GM18520 (cell line): Measurements from ENCODE around the gene PAQR4.
A peak's percentile ranks its signal among the peaks of the same experiment; 100 is the strongest.

Source experiments
- ATAC-seq: cut with Tn5 transposase; IDR thresholded peaks from one replicate; pipeline ENCODE4 v1.9.1; 2021; ENCODE audit not compliant: unreplicated experiment

Gene PAQR4

DNA sequence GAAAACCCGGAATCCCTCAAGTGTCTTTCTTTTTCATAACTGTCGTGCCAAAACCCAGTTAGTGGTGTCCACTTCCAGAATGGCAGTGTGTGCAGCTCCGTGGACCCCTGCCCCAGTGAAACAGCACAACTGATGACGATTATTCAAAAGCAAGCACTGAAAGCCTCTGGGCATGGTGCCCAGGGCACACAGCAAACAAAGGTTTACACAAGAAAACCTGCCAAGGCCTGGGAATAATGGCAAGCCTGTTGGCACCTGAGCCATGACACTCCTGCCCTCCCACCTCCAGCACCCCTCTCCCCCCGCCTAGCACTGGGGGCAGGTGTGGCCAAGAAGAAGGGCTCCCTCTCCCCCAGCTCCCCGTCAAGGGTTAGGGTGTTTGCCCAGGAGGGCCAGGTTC, 8.3 kb downstream of the PAQR4 start:
- ATAC-seq: no peak

DNA sequence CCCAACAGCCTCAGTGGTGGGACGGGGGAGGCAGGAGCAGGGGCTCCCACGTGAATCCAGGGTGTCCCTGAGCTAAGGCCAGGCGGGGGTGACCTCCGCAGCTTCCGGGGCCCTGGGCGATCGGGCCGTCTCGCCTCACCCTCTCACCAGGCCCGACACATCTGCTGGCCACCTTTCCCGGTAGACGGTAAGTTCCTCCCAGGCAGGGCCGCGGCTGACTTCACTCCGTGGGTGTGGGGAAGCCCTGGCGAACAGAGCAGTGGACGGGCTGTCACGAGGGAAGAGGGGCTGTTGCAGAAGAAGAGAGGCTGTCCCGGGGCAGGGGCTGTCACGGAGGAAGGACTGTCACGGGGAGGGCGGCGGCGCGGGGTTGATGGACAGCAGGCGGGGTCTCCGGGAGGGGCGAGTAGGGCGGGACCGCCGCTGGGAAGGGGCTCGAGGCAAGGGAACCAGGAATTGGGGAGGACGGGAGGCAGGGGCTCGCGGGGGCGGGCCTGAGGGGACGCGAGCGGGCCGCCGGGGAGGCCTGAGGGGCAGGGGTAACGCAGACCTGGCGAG, 10.6 kb downstream of the PAQR4 start:
- no peak for ATAC-seq

DNA sequence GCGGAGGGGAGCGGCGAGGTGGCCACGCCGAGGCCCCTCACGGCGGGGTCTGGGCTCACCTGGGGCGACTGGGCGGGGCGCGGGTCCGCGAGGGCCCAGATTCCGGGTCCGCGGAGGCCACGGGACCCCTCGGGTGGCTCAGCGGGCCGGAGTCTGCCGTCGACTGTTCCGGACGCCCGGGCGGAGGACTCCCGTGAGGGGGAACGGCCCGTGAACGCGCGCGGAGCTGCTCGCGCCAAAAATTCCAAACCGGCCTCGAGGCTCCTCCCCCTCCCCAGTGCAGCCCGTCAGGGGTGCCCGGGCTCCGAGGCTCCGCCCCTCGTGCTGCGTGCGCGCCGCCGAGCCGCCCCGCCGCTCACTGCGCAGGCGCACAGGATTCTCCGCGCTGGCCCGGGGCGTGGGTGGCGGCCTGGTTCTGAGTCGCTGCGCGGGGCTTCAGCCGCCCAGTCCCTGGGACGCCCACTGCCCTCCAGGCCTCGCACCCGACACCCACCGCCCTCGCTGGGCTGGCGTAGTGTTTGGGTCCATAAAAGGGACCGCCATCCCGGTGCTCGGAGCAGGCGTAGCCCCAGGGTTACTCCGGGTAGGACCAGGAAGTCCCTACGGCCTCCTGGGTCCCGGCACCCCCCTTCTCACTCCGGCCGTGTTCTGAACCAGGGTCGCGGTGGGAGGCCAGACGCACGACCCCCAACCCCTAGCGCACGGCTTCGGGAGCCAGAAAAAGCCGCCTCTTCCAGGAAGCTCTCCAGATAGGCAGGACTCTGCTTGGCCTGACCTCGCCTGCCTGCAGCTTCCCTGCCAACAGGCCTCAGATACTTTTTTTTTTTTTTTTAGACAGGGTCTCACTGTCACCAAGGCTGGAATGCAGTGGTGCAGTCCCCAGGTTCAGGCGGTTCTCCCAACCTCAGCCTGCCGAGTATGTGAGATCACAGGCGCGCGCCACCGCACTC, 11.4 kb downstream of the PAQR4 start, which contains the start of gene PKMYT1:
PKMYT1 (minus strand) TSS at position 220 of the 950 bp plus-strand sequence. CDS start 789 bp downstream, outside the sequence.
- ATAC-seq: peak; percentile 70

DNA sequence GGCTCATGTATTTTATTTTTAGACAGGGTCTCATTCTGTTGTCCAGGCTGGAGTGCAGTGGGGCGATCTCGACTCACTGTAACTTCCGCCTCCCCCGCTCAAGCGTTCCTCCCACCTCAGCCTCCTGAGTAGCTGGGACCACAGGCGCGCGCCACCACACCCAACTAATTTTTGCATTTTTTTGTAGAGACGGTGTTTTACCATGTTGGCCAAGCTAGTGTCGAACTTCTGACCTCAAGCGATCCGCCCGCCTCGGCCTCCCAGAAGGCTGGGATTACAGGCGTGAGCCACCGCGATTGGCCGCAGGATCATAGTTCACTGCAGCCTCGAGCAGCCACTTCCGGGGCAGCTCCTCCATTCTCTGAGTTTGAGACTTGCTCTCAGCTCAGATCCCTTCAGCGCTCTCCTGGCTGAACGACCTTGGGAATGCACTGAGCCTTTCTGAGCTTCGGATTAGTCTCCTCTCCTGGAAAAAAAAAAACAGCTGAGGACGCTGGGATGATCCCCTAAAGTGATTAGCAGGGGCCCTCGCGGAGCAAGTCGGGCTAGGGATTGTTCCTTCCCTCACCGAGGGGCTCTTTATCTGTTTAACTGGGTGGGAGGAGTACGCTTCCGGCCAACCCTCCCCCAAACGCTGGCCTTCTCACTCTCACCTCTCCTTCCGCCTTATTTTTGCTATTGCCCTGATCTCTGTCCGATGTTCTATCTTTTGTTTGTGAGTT, 12.2 kb downstream of the PAQR4 start:
- no peak for ATAC-seq

- ATAC-seq: no peak
Observed at GRCh38 chr16:2981899-2982250, 12.7 kb downstream of the PAQR4 start.

DNA sequence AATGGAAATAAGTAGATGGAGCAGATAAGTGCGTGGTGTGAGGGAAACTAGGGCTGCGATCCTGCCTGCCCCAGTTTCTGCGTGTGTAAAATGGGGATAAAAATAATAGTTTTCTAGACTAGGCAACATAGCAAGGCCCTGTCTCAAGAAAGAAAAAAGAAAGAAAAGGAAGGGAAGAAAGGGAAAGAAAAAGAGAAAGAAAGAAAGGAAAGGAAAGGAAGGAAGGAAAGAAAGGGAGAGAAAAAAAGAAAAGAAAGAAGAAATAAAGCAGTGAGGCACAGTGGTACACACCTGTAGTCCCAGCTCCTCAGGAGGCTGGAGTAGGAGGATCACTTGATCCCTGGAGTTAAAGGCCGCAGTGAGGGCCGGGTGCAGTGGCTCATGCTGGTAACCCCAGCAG, 13.3 kb downstream of the PAQR4 start:
- no peak for ATAC-seq

DNA sequence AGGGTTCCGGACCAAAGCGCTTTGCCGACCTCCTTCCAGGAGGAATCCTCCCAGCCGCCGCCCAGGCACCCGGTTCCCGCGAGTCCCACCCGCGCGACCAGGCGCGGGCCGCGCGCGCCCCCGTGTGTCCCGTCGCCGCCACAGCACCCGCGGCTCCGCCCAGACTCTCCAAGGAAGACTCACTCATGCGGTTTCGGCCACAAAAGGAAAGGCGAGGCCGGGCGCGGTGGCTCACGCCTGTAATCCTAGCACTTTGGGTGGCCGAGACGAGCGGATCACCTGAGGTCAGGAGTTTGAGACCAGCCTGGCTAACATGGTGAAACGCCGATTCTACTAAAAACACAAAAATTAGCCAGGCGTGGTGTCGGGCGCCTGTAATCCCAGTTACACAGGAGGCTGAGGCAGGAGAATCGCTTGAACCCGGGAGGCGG, 14.6 kb downstream of the PAQR4 start:
- ATAC-seq: no peak

DNA sequence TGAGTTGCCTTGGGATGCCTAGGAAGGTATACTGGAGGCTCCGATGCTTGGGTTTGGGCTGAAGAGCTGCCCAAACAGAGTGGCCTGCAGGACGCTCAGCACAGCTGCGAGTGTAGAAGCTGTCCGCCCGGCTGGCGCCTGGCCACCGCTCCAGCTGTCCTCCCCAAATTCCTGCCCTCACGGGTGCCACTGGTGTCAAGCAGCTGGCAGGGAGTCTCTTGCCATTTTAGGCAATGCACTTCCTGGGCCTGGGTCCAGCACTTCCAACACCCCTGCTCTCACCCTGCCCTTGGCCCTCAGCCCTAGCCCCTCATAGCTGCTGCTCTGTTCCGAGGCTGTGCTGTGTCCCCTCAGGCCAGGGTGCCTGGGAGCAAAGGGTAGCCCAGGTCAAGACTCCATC, 16.3 kb downstream of the PAQR4 start:
- no peak for ATAC-seq

- ATAC-seq: no peak
Observed at GRCh38 chr16:2985893-2986355, 16.8 kb downstream of the PAQR4 start.

DNA sequence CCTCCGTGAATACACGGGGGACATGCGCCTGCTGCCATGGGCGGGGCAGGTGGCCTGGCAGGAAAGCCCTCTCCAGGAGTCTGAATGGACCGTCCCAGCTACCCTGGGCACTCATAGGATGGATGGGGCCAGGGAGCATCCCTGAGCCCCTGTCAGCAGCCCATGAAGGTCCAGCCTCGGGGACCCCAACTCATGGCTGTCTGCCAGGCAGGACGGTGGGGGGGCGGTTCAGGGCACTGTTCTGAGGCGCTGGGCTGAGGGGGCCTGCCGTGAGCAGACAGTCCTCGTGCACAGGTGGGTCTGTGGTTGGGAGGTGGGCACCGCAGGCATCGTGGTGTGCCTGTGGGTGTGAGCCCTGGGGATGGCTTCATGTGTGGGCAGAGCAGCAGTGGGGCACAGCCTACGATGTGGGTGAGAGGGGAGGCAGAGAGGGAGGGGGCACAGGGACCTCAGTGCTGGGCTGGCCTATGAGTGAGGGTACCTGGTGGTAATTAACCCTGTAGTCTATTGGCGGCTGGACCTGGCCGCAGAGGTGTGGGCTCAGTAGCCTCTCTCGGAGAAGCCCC, 17.6 kb downstream of the PAQR4 start:
- no peak for ATAC-seq

DNA sequence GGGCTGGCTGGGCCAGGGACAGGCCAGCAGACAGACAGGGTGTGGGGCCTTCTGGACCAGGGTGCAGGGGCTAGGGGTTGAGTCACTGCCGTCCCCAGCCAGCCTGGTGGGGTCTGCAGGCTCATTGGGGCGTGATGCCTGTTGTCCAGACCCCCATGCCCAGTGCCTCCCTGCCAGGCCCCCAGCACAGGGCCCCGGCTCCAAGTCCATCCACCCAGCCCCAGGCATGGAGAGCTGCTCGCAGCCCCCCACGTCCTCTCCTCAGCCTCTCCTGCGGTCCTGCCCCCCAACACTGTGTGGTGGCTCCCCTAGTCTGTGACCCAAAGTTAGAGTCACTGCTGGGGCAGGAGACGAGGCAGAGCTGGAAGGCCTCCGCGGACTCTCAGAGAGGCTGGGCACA, 18.1 kb downstream of the PAQR4 start:
- ATAC-seq: no peak

GRCh38 chr16:2987833-2988232, 18.7 kb downstream of the PAQR4 start:
- ATAC-seq: no peak

DNA sequence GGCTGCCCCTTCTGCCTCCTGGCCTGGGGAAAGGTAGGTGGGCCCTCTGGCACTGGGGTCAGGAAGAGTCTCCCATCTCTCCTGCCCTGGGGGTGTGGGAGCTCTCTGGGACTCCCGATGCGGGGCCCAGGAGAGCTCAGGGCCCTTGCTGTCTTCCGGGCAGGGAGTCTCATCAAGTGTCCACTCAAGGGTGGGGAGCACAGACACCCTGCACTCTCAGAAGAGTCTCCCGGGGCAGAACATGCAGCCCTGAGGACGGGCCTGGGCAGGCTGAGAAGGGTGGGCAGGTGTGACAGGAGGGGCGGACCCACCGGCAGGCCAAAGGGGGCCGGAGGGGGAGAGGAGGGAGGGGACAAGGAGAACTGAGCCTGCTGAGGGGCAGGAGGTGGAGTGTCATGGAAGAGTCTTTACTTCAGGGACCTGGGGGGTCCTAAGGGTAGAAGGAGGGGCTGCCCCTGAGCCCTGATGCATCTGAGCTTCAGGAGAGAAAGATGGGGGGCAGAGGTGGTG, 19.5 kb downstream of the PAQR4 start:
- no peak for ATAC-seq

- ATAC-seq: no peak
Observed at GRCh38 chr16:2990891-2991290, 21.7 kb downstream of the PAQR4 start.

- no peak for ATAC-seq
Observed at GRCh38 chr16:2991566-2992261, 22.6 kb downstream of the PAQR4 start.

DNA sequence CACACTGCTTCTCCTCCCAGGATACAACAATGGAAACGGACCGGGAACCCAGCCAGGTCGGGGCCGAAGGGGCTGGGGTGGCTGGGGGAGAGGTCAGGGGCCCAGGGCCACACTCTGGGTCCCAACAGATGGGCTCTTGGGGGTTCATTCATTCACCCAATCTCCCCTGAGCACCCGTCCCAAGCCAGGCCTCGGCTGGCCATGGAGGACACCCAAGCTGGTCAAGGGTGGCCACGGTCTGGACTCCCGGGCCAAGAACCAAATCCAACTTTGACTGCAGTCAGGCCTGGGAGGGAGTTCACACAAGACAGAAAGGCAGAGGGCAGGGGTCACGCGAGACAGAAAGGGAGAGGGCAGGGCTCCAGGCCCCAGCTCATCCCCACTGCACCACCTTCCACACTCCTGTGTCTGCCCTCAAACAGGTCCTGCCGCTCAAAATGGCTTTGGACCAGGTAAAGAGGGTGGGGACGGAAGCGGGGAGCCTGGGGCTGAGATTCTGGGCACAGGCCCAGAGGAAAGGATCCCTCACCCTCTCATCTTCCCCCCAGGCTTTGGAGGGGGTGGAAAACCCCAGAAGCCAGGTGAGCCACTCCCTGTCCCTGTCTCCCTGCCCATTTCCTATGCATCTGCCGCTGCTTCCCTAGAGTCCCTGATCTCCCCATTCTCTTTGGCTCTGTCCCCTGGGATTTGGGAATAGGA, 23.4 kb downstream of the PAQR4 start:
- ATAC-seq: no peak

DNA sequence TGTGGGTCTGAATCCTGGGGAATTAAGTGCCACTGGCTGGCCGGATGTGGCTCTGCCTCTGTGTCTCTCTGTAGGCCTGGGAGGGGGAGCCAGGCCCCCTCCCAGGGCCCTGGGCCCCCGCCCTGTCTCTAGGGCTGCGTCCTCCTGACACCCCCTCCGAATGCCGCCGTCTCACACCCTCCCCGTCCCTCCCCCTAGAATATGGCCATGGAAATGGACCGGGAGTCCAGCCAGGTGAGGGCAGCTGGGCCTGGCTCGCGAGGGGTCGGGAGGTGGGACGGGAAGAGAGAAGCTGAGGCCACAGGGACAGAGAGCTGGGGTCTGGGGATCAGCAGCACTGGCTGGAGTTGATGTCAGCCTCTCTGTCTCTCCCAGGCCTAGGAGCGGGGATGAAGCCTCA, 27.1 kb downstream of the PAQR4 start:
- ATAC-seq: no peak

DNA sequence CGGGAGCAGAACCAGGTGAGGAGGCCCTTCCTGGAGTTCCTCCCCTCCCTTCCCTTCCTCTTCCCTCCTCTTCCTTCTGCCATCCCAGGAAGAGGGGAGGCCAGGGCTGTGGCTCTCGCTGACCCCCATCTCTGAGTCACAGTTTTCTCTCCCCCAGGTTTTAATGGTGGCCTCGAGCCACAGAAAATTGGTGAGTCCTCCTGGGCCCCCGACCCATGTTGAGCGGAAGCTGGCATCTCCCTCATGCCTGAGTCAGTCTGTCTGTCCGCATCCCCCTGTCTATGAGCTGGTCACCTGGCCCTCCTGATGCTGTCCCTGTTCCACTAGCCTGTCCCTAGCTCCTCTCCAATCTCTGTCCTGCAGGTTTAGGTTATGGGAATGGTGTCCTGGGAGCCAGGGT, 30.8 kb downstream of the PAQR4 start:
- ATAC-seq: no peak

DNA sequence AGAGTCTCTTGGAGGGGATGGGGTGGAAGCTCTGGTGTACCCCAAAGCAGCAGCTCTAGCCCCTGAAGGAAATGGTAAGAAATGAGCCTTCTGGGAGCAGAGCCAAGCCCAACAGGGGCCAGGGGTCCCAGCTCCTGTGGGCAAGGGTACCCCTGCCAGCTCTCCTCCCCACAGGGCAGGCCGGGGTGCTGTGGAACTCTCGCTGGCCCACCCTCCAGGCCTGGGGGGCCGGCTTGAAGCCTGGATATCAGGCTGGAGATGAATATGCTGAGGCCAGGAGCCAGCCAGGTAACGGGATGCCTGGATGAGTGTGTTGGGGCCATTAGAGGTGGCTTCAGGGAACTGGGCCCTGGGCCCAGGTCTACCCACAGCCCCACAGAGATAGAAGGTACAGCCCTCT, 31.4 kb downstream of the PAQR4 start:
- no peak for ATAC-seq

DNA sequence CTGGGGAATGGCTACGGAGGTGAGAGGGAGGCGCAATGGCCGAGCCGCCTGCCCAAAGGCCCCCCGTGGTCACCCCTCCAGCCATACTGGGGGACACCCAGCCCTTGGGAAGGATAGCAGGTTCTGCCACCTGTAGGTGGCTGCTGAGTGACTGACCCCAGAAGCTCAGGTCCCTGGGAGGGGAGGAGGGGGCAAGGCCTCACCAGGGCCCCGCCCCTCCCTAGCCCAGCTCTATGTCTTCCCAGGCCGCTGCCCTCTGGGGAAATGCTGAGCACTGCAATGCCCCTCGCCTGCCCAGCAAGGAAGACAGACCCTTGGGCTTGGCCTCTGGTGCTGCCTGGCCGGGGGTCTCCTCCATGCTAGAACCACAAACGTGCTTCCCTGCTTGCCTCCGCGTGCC, 32.2 kb downstream of the PAQR4 start:
- no peak for ATAC-seq
